Suppressor macrophage (primary cell): Measurements from ENCODE around the gene BOLL.
"Not testable (repeated sequence)": the region's sequence is repeated elsewhere in the genome, so short reads cannot be mapped to it uniquely, and the experiment has no call there.

Experiments used
- DNase-seq, 4 experiments: peaks; one replicate each; pipeline ENCODE4 v3.0.0-alpha.2; 2020 to 2022

BOLL gene

GRCh38 chr2:197705912-197706838 lies 78.9 kb downstream of the BOLL start:
- DNase-seq = peak; percentile 36 to 57 (median 40)

GRCh38 chr2:197705121-197705911 lies 79.8 kb downstream of the BOLL start, which contains the start of gene MARS2:
Gene MARS2, plus strand, starts transcription at chr2:197705369. Its CDS starts 37 bp downstream, at chr2:197705406.
- peak; percentile 97 to 99 (median 98) for DNase-seq

GRCh38 chr2:197704434-197705120 lies 80.5 kb downstream of the BOLL start:
- no peak for DNase-seq

GRCh38 chr2:197700960-197701359 lies 84.2 kb downstream of the BOLL start:
- DNase-seq = no peak

GRCh38 chr2:197699724-197700123 lies 85.4 kb downstream of the BOLL start:
- DNase-seq = not testable (repeated sequence)

GRCh38 chr2:197696571-197696970 lies 88.5 kb downstream of the BOLL start:
- DNase-seq = not testable (repeated sequence)

GRCh38 chr2:197695971-197696370 lies 89.1 kb downstream of the BOLL start:
- not testable (repeated sequence) for DNase-seq

- not testable (repeated sequence) for DNase-seq
These were observed 89.9 kb downstream of the BOLL start for GRCh38 chr2:197695206-197695605.

GRCh38 chr2:197677483-197677882 lies 107.6 kb downstream of the BOLL start:
- no peak for DNase-seq

- DNase-seq = no peak
These were observed 108.1 kb downstream of the BOLL start for GRCh38 chr2:197677056-197677455.
